ENCODE results near the gene FER1L5. TPM values are rescaled to one million over a fixed set of nuclear protein-coding genes. Genes with fewer than 3 reads are reported as not detected.
A peak's percentile ranks its signal among the peaks of the same experiment; 100 is the strongest.
"Not testable (repeated sequence)": the region's sequence is repeated elsewhere in the genome, so short reads cannot be mapped to it uniquely, and the experiment has no call there.

FER1L5 gene
- total RNA-seq, 1 donor from 2014 or later: 0.71 TPM

GRCh38 chr2:96665717-96666116 is 23.2 kb downstream of the FER1L5 start:
- ATAC-seq; DNase-seq (ENCODE audit: low spot score); intact Hi-C loops (cut with DNase I): not testable (repeated sequence)

- DNase-seq (ENCODE audit: low spot score): no peak
- intact Hi-C loops (cut with DNase I): no loop called here
- no peak for ATAC-seq
Observed at GRCh38 chr2:96668771-96669170, 26.2 kb downstream of the FER1L5 start.

GRCh38 chr2:96669539-96670215 is 27.1 kb downstream of the FER1L5 start:
- intact Hi-C loops (cut with DNase I): no loop called here
- DNase-seq (ENCODE audit: low spot score) (no peak), ATAC-seq (no peak)

GRCh38 chr2:96679848-96680247 is 37.3 kb downstream of the FER1L5 start:
- ATAC-seq (peak; percentile 41), DNase-seq (ENCODE audit: low spot score) (no peak)
- intact Hi-C loops (cut with DNase I): no loop called here

- ATAC-seq: no peak
- no peak for DNase-seq (ENCODE audit: low spot score)
- intact Hi-C loops (cut with DNase I): no loop called here
Observed at GRCh38 chr2:96680561-96681141, 38.1 kb downstream of the FER1L5 start.

- intact Hi-C loops (cut with DNase I): no loop called here
- no peak for ATAC-seq
Observed at GRCh38 chr2:96681540-96681939, 39.0 kb downstream of the FER1L5 start.

GRCh38 chr2:96683307-96683706 is 40.7 kb downstream of the FER1L5 start:
- intact Hi-C loops (cut with DNase I): no loop called here
- ATAC-seq (no peak), DNase-seq (ENCODE audit: low spot score) (no peak)

More at GRCh38 chr2:96681540-96681939, 39.0 kb downstream of the FER1L5 start:
- DNase-seq (ENCODE audit: low spot score): no peak

GRCh38 chr2:96683972-96684820 is 41.6 kb downstream of the FER1L5 start:
- intact Hi-C loops (cut with DNase I): no loop called here
- ATAC-seq (no peak), DNase-seq (ENCODE audit: low spot score) (no peak)

GRCh38 chr2:96684883-96685576 is 42.5 kb downstream of the FER1L5 start:
- intact Hi-C loops (cut with DNase I): no loop called here
- DNase-seq (ENCODE audit: low spot score) (no peak), ATAC-seq (no peak)

GRCh38 chr2:96685577-96686459 is 43.3 kb downstream of the FER1L5 start:
- intact Hi-C loops (cut with DNase I): no loop called here
- DNase-seq (ENCODE audit: low spot score) (no peak), ATAC-seq (peak; percentile 40)

GRCh38 chr2:96687266-96687665 is 44.7 kb downstream of the FER1L5 start:
- DNase-seq (ENCODE audit: low spot score) (no peak), ATAC-seq (no peak)
- intact Hi-C loops (cut with DNase I): no loop called here

- ATAC-seq: no peak
- DNase-seq (ENCODE audit: low spot score): no peak
- intact Hi-C loops (cut with DNase I): no loop called here
Observed at GRCh38 chr2:96687711-96688640, 45.4 kb downstream of the FER1L5 start.

GRCh38 chr2:96688649-96689430 is 46.3 kb downstream of the FER1L5 start:
- no peak for DNase-seq (ENCODE audit: low spot score)
- intact Hi-C loops (cut with DNase I): no loop called here
- ATAC-seq: no peak

- intact Hi-C loops (cut with DNase I): no loop called here
- ATAC-seq (no peak), DNase-seq (ENCODE audit: low spot score) (no peak)
Observed at GRCh38 chr2:96689431-96689991, 46.9 kb downstream of the FER1L5 start.

GRCh38 chr2:96690306-96691021 is 47.9 kb downstream of the FER1L5 start:
- DNase-seq (ENCODE audit: low spot score) (no peak), ATAC-seq (no peak)
- intact Hi-C loops (cut with DNase I): no loop called here
